Mesothelial cell of epicardium (in vitro differentiated cells): ENCODE measurements around the gene SLC9A8. TPM values are rescaled to one million over a fixed set of nuclear protein-coding genes. Genes with fewer than 3 reads are reported as not detected.

Experiments used
- DNase-seq, 2 experiments: peaks; one replicate each; pipeline ENCODE4 v3.0.0; 2021; ENCODE audit warnings: low spot score in 2 of 2; ENCODE audit not compliant: unreplicated experiment in 2 of 2
- H3K27ac Mint-ChIP-seq: 2 replicates; pipeline ENCODE4 v1.8.0; 2021; ENCODE audit warnings: mixed read lengths
- H3K27me3 Mint-ChIP-seq: 2 replicates; pipeline ENCODE4 v1.8.0; 2021; ENCODE audit warnings: low read depth, mixed read lengths
- H3K36me3 Mint-ChIP-seq: 2 replicates; pipeline ENCODE4 v1.8.0; 2021; ENCODE audit warnings: mixed read lengths
- H3K4me1 Mint-ChIP-seq: 2 replicates; pipeline ENCODE4 v1.8.0; 2021; ENCODE audit warnings: mixed read lengths
- H3K4me3 Mint-ChIP-seq: 2 replicates; pipeline ENCODE4 v1.8.0; 2021; ENCODE audit warnings: mild to moderate bottlenecking, moderate library complexity, mixed read lengths
- H3K9me3 Mint-ChIP-seq: 2 replicates; pipeline ENCODE4 v1.8.0; 2021; ENCODE audit warnings: mixed read lengths
- CTCF ChIP-seq: fragments of 200-600 bp; sonication (generic); IDR thresholded peaks from one replicate; pipeline ENCODE4 v1.5.0; 2021; ENCODE audit warnings: antibody characterized with exemption; ENCODE audit not compliant: unreplicated experiment
- total RNA-seq: library from RNA; stranded (reverse); gene quantifications from 3 replicates; pipeline ENCODE4 v1.2.1, GENCODE V29; 2021

Gene SLC9A8
- total RNA-seq, 1 donor from 2014 or later, result 11.9 TPM

GRCh38 chr20:49885558-49886332, 73.1 kb downstream of the SLC9A8 start:
- Mint-ChIP-seq H3K4me1 (peaks cover 16% of the 10 kb centered on the region), H3K27ac (no peak overlapping the region), H3K36me3 (peaks cover 18% of the 10 kb centered on the region), H3K4me3 (no peak overlapping the region), H3K9me3 (no peaks in the 10 kb centered on the region), H3K27me3 (no peaks in the 10 kb centered on the region)
- no peak for TF ChIP-seq CTCF
- DNase-seq, result no peak

- Mint-ChIP-seq H3K36me3 (peaks cover 18% of the 10 kb centered on the region), H3K4me1 (peaks cover 24% of the 10 kb centered on the region), H3K9me3 (no peaks in the 10 kb centered on the region), H3K4me3 (no peak overlapping the region), H3K27ac (no peak overlapping the region), H3K27me3 (no peaks in the 10 kb centered on the region)
- no peak for TF ChIP-seq CTCF
- no peak for DNase-seq
Observed at GRCh38 chr20:49886571-49887213, 74.1 kb downstream of the SLC9A8 start.

- Mint-ChIP-seq H3K4me1 (peaks cover 30% of the 10 kb centered on the region), H3K4me3 (no peak overlapping the region), H3K36me3 (peaks cover 15% of the 10 kb centered on the region), H3K27ac (no peak overlapping the region), H3K9me3 (no peaks in the 10 kb centered on the region), H3K27me3 (no peaks in the 10 kb centered on the region)
- no peak for TF ChIP-seq CTCF
- no peak for DNase-seq
Observed at GRCh38 chr20:49887251-49888211, 74.9 kb downstream of the SLC9A8 start.

GRCh38 chr20:49888212-49889000, 75.8 kb downstream of the SLC9A8 start:
- TF ChIP-seq CTCF, result peak; percentile 73
- Mint-ChIP-seq H3K4me3 (no peak overlapping the region), H3K27ac (no peak overlapping the region)

More at GRCh38 chr20:49888212-49889000, 75.8 kb downstream of the SLC9A8 start:
- DNase-seq, result peak in 1 of 2 experiments; percentile 77
- Mint-ChIP-seq H3K36me3 (peaks cover 14% of the 10 kb centered on the region), H3K9me3 (no peaks in the 10 kb centered on the region), H3K4me1 (peaks cover 35% of the 10 kb centered on the region), H3K27me3 (no peaks in the 10 kb centered on the region)
